OCI-LY1 (cell line): ENCODE data around the gene MAGI1.

Experiments used
- H2AFZ ChIP-seq: fragments of 200-600 bp; sonication (generic), shearing (Covaris generic); 2 replicates; pipeline ENCODE4 v1.6.0; 2014; ENCODE audit warnings: antibody characterized with exemption, mild to moderate bottlenecking, low read length
- H3F3A ChIP-seq: fragments of 200-600 bp; sonication (generic), shearing (Covaris generic); 2 replicates; pipeline ENCODE4 v1.6.0; 2014; ENCODE audit warnings: mild to moderate bottlenecking, antibody characterized with exemption, low read length, moderate library complexity; ENCODE audit not compliant: insufficient read depth
- H3K27ac ChIP-seq: fragments of 200-600 bp; sonication (generic); 2 replicates; pipeline ENCODE4 v1.5.1; 2014; ENCODE audit warnings: low read length, mixed run types, mild to moderate bottlenecking, low read depth; ENCODE audit not compliant: poor library complexity, severe bottlenecking
- H3K27me3 ChIP-seq: fragments of 200-600 bp; sonication (generic); 2 replicates; pipeline ENCODE4 v1.6.0; 2014; ENCODE audit warnings: antibody characterized with exemption, mild to moderate bottlenecking, low read length, moderate library complexity; ENCODE audit not compliant: insufficient read depth
- H3K36me3 ChIP-seq: fragments of 200-600 bp; sonication (generic); 2 replicates; pipeline ENCODE4 v1.6.1; 2014; ENCODE audit warnings: mild to moderate bottlenecking, antibody characterized with exemption, low read length, moderate library complexity, mixed read lengths; ENCODE audit not compliant: insufficient read depth
- H3K4me1 ChIP-seq: fragments of 200-600 bp; sonication (generic); 2 replicates; pipeline ENCODE4 v1.5.1; 2014; ENCODE audit warnings: mild to moderate bottlenecking, low read length, moderate library complexity; ENCODE audit not compliant: insufficient read depth, severe bottlenecking
- H3K4me2 ChIP-seq: fragments of 200-600 bp; sonication (generic), shearing (Covaris generic); 2 replicates; pipeline ENCODE4 v1.6.1; 2014; ENCODE audit warnings: low read length
- H3K4me3 ChIP-seq: fragments of 200-600 bp; sonication (generic); 2 replicates; pipeline ENCODE4 v1.5.1; 2014; ENCODE audit warnings: low read length, low read depth, mild to moderate bottlenecking, mixed read lengths; ENCODE audit not compliant: poor library complexity, severe bottlenecking
- H3K79me2 ChIP-seq: fragments of 200-600 bp; shearing (Covaris generic); 2 replicates; pipeline ENCODE4 v1.6.1; 2016; ENCODE audit warnings: mixed run types, low read length, mixed read lengths; ENCODE audit not compliant: insufficient read depth
- H3K9ac ChIP-seq: fragments of 200-600 bp; sonication (generic), shearing (Covaris generic); 2 replicates; pipeline ENCODE4 v1.6.1; 2014; ENCODE audit warnings: mild to moderate bottlenecking, low read length, mixed read lengths
- H3K9me2 ChIP-seq: fragments of 200-600 bp; sonication (generic), shearing (Covaris generic); 2 replicates; pipeline ENCODE4 v1.6.1; 2014; ENCODE audit warnings: low read depth, mild to moderate bottlenecking, low read length, mixed read lengths
- H3K9me3 ChIP-seq: fragments of 200-600 bp; shearing (Covaris generic); 2 replicates; pipeline ENCODE4 v1.6.1; 2014; ENCODE audit warnings: low read length, mixed read lengths
- H4K20me1 ChIP-seq: fragments of 200-600 bp; sonication (generic), shearing (Covaris generic); 2 replicates; pipeline ENCODE4 v1.6.0; 2016; ENCODE audit warnings: mild to moderate bottlenecking, low read length; ENCODE audit not compliant: insufficient read depth
- CTCF ChIP-seq: fragments of 200-600 bp; sonication (generic), shearing (Covaris generic); IDR thresholded peaks from 2 replicates; pipeline ENCODE4 v1.5.1; 2017; ENCODE audit warnings: mild to moderate bottlenecking, antibody characterized with exemption, low read length, moderate library complexity, mixed read lengths
- EZH2 ChIP-seq: fragments of 200-600 bp; sonication (generic), shearing (Covaris generic); IDR thresholded peaks from 2 replicates; pipeline ENCODE4 v1.8.0; 2017; ENCODE audit warnings: borderline replicate concordance, mixed run types, mild to moderate bottlenecking, antibody characterized with exemption, low read length, moderate library complexity, mixed read lengths

MAGI1 gene

GRCh38 chr3:66000506-66000905 lies 38.2 kb downstream of the MAGI1 start:
- no peak overlapping the region for H3K9ac ChIP-seq
- no peaks in the 10 kb centered on the region for H3K79me2 ChIP-seq
- H4K20me1 ChIP-seq: no peaks in the 10 kb centered on the region
- no peaks in the 10 kb centered on the region for H3K36me3 ChIP-seq
- H3F3A ChIP-seq: no peaks in the 10 kb centered on the region
- H3K4me1 ChIP-seq: no peaks in the 10 kb centered on the region
- H3K9me2 ChIP-seq: no peaks in the 10 kb centered on the region
- no peak overlapping the region for H3K4me2 ChIP-seq
- H3K9me3 ChIP-seq: no peaks in the 10 kb centered on the region
- H3K27me3 ChIP-seq: no peaks in the 10 kb centered on the region
- no peak overlapping the region for H3K27ac ChIP-seq
- no peak overlapping the region for H3K4me3 ChIP-seq
- no peak overlapping the region for H2AFZ ChIP-seq
- TF ChIP-seq EZH2 (no peak), CTCF (no peak)

GRCh38 chr3:65999606-66000005 lies 39.1 kb downstream of the MAGI1 start:
- no peak overlapping the region for H3K4me3 ChIP-seq
- H3K27me3 ChIP-seq: no peaks in the 10 kb centered on the region
- H3K9me3 ChIP-seq: no peaks in the 10 kb centered on the region
- H3K4me1 ChIP-seq: no peaks in the 10 kb centered on the region
- no peak overlapping the region for H3K4me2 ChIP-seq
- no peaks in the 10 kb centered on the region for H4K20me1 ChIP-seq
- H3K9me2 ChIP-seq: no peaks in the 10 kb centered on the region
- no peaks in the 10 kb centered on the region for H3K79me2 ChIP-seq
- H3K9ac ChIP-seq: no peak overlapping the region
- no peak overlapping the region for H2AFZ ChIP-seq
- no peaks in the 10 kb centered on the region for H3K36me3 ChIP-seq
- no peaks in the 10 kb centered on the region for H3F3A ChIP-seq
- TF ChIP-seq CTCF: no peak
- TF ChIP-seq EZH2: no peak
- no peak overlapping the region for H3K27ac ChIP-seq

GRCh38 chr3:65996589-65996988 lies 42.1 kb downstream of the MAGI1 start:
- H3K4me1 ChIP-seq: no peaks in the 10 kb centered on the region
- H3K79me2 ChIP-seq: no peaks in the 10 kb centered on the region
- H3F3A ChIP-seq: no peaks in the 10 kb centered on the region
- no peak overlapping the region for H3K4me3 ChIP-seq
- no peaks in the 10 kb centered on the region for H3K27me3 ChIP-seq
- H3K9ac ChIP-seq: no peak overlapping the region
- no peaks in the 10 kb centered on the region for H3K36me3 ChIP-seq
- H2AFZ ChIP-seq: no peak overlapping the region
- TF ChIP-seq CTCF (no peak), EZH2 (no peak)
- H3K9me3 ChIP-seq: no peaks in the 10 kb centered on the region
- H3K9me2 ChIP-seq: no peaks in the 10 kb centered on the region
- H3K4me2 ChIP-seq: no peak overlapping the region
- H4K20me1 ChIP-seq: no peaks in the 10 kb centered on the region
- H3K27ac ChIP-seq: no peak overlapping the region
